NB4 (cell line): ENCODE results near the gene GNG8.

Source experiments
- DNase-seq: peaks from one replicate; pipeline ENCODE4 v3.0.0; 2010; ENCODE audit warnings: low read depth
- H3K4me3 ChIP-seq: one replicate; pipeline ENCODE4 v1.5.1; 2011; ENCODE audit warnings: mild to moderate bottlenecking, low read depth, low read length, moderate library complexity
- CTCF ChIP-seq: IDR thresholded peaks from one replicate; pipeline ENCODE4 v1.5.1; 2012; ENCODE audit warnings: low read depth, low read length
- MAX ChIP-seq: IDR thresholded peaks from 2 replicates; pipeline ENCODE4 v1.6.1; 2011; ENCODE audit warnings: low read depth, low read length
- MYC ChIP-seq: IDR thresholded peaks from 2 replicates; pipeline ENCODE4 v1.6.1; 2011; ENCODE audit warnings: low read depth, low read length
- POLR2A ChIP-seq: IDR thresholded peaks from 2 replicates; pipeline ENCODE4 v1.6.1; 2011; ENCODE audit warnings: mild to moderate bottlenecking; ENCODE audit not compliant: insufficient read length; ENCODE audit errors: extremely low read depth

The GNG8 gene

GRCh38 chr19:46646402-46646801, 10.4 kb upstream of the GNG8 start:
- no peak overlapping the region for H3K4me3 ChIP-seq
- DNase-seq = peak; percentile 42
- TF ChIP-seq CTCF (no peak), POLR2A (no peak), MAX (no peak)

- H3K4me3 ChIP-seq = no peak overlapping the region
- no peak for TF ChIP-seq MAX
- no peak for TF ChIP-seq CTCF
- TF ChIP-seq POLR2A = no peak
- TF ChIP-seq MYC = no peak
- no peak for DNase-seq
These were observed 8.7 kb upstream of the GNG8 start for GRCh38 chr19:46644720-46645119.

- DNase-seq = no peak
- H3K4me3 ChIP-seq = no peak overlapping the region
- TF ChIP-seq CTCF (no peak), POLR2A (no peak)
These were observed 4.7 kb upstream of the GNG8 start for GRCh38 chr19:46640656-46641055.

- peak; percentile 90 for DNase-seq
- H3K4me3 ChIP-seq = peak overlapping the region; percentile 37
- TF ChIP-seq MYC (no peak), MAX (peak; percentile 47), CTCF (no peak), POLR2A (no peak)
These were observed 3.6 kb upstream of the GNG8 start for GRCh38 chr19:46639358-46640182.

- H3K4me3 ChIP-seq = no peak overlapping the region
- TF ChIP-seq POLR2A (no peak), MAX (no peak), MYC (no peak), CTCF (no peak)
- DNase-seq = peak; percentile 50
These were observed 1.2 kb upstream of the GNG8 start for GRCh38 chr19:46637224-46637623.
